Breast epithelium (tissue), 3 donors: ENCODE data around the gene ATP12A.

Experiments used
- POLR2A ChIP-seq: fragments of 450-650 bp; IDR thresholded peaks from one replicate; pipeline ENCODE4 v1.6.1; 2016; ENCODE audit warnings: antibody characterized with exemption, mild to moderate bottlenecking, moderate library complexity
- POLR2AphosphoS5 ChIP-seq, 3 donors: sonication (generic); formaldehyde crosslinking; IDR thresholded peaks; one replicate each; pipeline ENCODE4 v1.6.1; 2017; ENCODE audit warnings: antibody characterized with exemption in 3 of 3
- TF ChIP-seq, protein P1 (sequence below), 3 donors: fragments of 450-650 bp; IDR thresholded peaks; one replicate each; pipeline ENCODE4 v1.5.1; 2016 to 2017; ENCODE audit warnings: antibody characterized with exemption in 3 of 3, mild to moderate bottlenecking in 3 of 3, moderate library complexity in 3 of 3

GRCh38 chr13:24630851-24631620 is 49.2 kb upstream of the ATP12A start:
- TF ChIP-seq, protein P1, sequence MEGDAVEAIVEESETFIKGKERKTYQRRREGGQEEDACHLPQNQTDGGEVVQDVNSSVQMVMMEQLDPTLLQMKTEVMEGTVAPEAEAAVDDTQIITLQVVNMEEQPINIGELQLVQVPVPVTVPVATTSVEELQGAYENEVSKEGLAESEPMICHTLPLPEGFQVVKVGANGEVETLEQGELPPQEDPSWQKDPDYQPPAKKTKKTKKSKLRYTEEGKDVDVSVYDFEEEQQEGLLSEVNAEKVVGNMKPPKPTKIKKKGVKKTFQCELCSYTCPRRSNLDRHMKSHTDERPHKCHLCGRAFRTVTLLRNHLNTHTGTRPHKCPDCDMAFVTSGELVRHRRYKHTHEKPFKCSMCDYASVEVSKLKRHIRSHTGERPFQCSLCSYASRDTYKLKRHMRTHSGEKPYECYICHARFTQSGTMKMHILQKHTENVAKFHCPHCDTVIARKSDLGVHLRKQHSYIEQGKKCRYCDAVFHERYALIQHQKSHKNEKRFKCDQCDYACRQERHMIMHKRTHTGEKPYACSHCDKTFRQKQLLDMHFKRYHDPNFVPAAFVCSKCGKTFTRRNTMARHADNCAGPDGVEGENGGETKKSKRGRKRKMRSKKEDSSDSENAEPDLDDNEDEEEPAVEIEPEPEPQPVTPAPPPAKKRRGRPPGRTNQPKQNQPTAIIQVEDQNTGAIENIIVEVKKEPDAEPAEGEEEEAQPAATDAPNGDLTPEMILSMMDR (IDR thresholded peaks at IDR 0.05): no peak
- TF ChIP-seq POLR2AphosphoS5 (IDR thresholded peaks at IDR 0.05) (no peak), POLR2A (no peak)
